Spleen (tissue), 11 donors: ENCODE data around the gene ASXL3. TPM values are rescaled to one million over a fixed set of nuclear protein-coding genes. Genes with fewer than 3 reads are reported as not detected.

Source experiments
- DNase-seq: peaks from one replicate; pipeline ENCODE4 v3.0.0-alpha.2; 2020
- H3K27ac ChIP-seq, 8 donors: fragments of 200-600 bp; sonication (generic) in 7 of 8; 1 replicate in 4 of 8; 2 replicates in 4 of 8; pipeline versions ENCODE4 v1.5.0 to v1.8.0; 2016 to 2021; ENCODE audit warnings: inconsistent platforms in 4 of 8, mild to moderate bottlenecking in 4 of 8, moderate library complexity in 1 of 8
- H3K27me3 ChIP-seq, 7 donors: fragments of 200-600 bp; sonication (generic) in 6 of 7; replicated peaks in 1 of 7; 1 replicate in 4 of 7; 2 replicates in 3 of 7; pipeline versions ENCODE4 v1.5.0 to v1.8.0; 2016 to 2021; ENCODE audit warnings: inconsistent platforms in 3 of 7, mild to moderate bottlenecking in 1 of 7
- H3K36me3 ChIP-seq, 6 donors: fragments of 200-600 bp; sonication (generic) in 5 of 6; 1 replicate in 4 of 6; 2 replicates in 2 of 6; pipeline versions ENCODE4 v1.5.0 to v1.8.0; 2016 to 2021; ENCODE audit warnings: inconsistent platforms in 2 of 6
- H3K4me1 ChIP-seq, 6 donors: fragments of 200-600 bp; sonication (generic) in 5 of 6; 1 replicate in 3 of 6; 2 replicates in 3 of 6; pipeline versions ENCODE4 v1.5.0 to v1.8.0; 2016 to 2021; ENCODE audit warnings: inconsistent platforms in 3 of 6
- H3K4me3 ChIP-seq, 8 donors: fragments of 200-600 bp; sonication (generic) in 7 of 8; 1 replicate in 4 of 8; 2 replicates in 4 of 8; pipeline versions ENCODE4 v1.5.0 to v1.8.0; 2016 to 2021; ENCODE audit warnings: inconsistent platforms in 4 of 8, mild to moderate bottlenecking in 4 of 8, moderate library complexity in 2 of 8
- H3K9me3 ChIP-seq, 8 donors: fragments of 200-600 bp; sonication (generic) in 7 of 8; 1 replicate in 4 of 8; 2 replicates in 4 of 8; pipeline versions ENCODE4 v1.5.0 to v1.8.0; 2016 to 2021; ENCODE audit warnings: inconsistent platforms in 4 of 8
- POLR2A ChIP-seq, 3 donors: fragments of 450-650 bp; IDR thresholded peaks; one replicate each; pipeline ENCODE4 v1.5.1; 2017; ENCODE audit warnings: antibody characterized with exemption in 3 of 3, mild to moderate bottlenecking in 1 of 3
- POLR2AphosphoS5 ChIP-seq, 3 donors: sonication (generic); formaldehyde crosslinking; IDR thresholded peaks; one replicate each; pipeline ENCODE4 v1.5.1; 2017; ENCODE audit warnings: antibody characterized with exemption in 3 of 3
- WGBS, 5 donors: extraction: QIAGEN DNeasy Blood & Tissue Kit in 3 of 5; methylation state at CpG; one replicate each; pipeline versions ENCODE4 v1.1.5 to v1.1.7; 2013 to 2018; 5-methylcytosine and 5-hydroxymethylcytosine counted together
- intact Hi-C: fragments of 100-400 bp; cut with DNase I; formaldehyde crosslinking; loops from one replicate; pipeline ENCODE4 v1.15.0; 2023; ENCODE audit warnings: low total_unique reads
- polyA plus RNA-seq, 3 donors: library from polyadenylated mRNA; stranded (reverse); fragments of 200-250 nt; gene quantifications; one replicate each; pipeline ENCODE4 v1.2.1, GENCODE V29; 2013
- total RNA-seq, 7 donors: library from RNA; depleted of rRNA in 3 of 7; stranded (reverse); fragments of >200 nt in 3 of 7; fragmentation: NEBNext Ultra II Directional in 4 of 7; extraction: Animal tissue kit (Norgen Biotek cat#: 25700) in 4 of 7; gene quantifications; one replicate each; pipeline versions ENCODE4 v1.1.0 to v1.2.1, GENCODE V29; 2016 to 2021
- TF ChIP-seq, protein P1 (sequence below), 11 experiments: fragments of 200-600 bp in 7 of 11; fragments of 450-650 bp in 4 of 11; sonication (generic) in 4 of 11; IDR thresholded peaks in 8 of 11; conservative IDR thresholded peaks in 3 of 11; 1 replicate in 7 of 11; 2 replicates in 4 of 11; pipeline versions ENCODE4 v1.4.0 to v1.8.0; 2016 to 2021; ENCODE audit warnings: antibody characterized with exemption in 11 of 11, inconsistent platforms in 4 of 11, mild to moderate bottlenecking in 1 of 11
- donor health status: healthy with polysubstance abuse.
- donor health status: DM: no; HTN: no; CAD: no; lungs with moderate emphysema.
- donor health status: DM: no; HTN: no; CAD: no.
- donor health status: Bipolar disorder and iron deficiency.
- donor health status: healthy.
- donor health status: DM: no; HTN: no; CAD: no.
- donor health status: DM: yes; HTN: yes; CAD: no.

ASXL3 gene
- total and polyA plus RNA-seq, 10 donors: 0.02 to 3.5 (median 0.76) TPM

DNA sequence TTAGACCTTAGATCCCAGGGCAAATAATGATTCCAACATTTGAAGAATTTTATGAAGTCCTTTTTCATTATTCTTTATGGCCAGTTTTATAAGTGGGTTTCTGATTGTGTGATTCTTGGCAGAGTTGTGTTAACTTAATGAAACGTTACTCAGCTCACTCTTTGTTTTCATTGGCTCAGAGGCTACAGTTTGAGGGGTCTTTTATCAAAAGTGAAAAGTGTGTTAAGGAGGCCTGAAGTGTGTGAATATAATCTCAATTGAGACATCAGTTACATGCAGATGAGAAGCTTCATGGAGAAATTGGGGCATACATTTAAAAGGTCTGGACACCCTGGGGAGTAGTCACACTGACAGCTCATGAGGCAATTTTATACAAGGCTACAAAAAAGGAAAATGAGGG lies 74.6 kb downstream of the ASXL3 start:
- no peak for DNase-seq
- Histone ChIP-seq H3K4me3 (no peak overlapping the region), H3K27me3 (no peaks in the 10 kb centered on the region), H3K27ac (no peak overlapping the region), H3K4me1 (no peaks in the 10 kb centered on the region), H3K36me3 (no peaks in the 10 kb centered on the region), H3K9me3 (no peaks in the 10 kb centered on the region)
- intact Hi-C loops: no loop called here
- WGBS, 5 donors: 48 to 59% (median 53%) methylated on average over 1 of the region's 1 CpG
- TF ChIP-seq, protein P1, sequence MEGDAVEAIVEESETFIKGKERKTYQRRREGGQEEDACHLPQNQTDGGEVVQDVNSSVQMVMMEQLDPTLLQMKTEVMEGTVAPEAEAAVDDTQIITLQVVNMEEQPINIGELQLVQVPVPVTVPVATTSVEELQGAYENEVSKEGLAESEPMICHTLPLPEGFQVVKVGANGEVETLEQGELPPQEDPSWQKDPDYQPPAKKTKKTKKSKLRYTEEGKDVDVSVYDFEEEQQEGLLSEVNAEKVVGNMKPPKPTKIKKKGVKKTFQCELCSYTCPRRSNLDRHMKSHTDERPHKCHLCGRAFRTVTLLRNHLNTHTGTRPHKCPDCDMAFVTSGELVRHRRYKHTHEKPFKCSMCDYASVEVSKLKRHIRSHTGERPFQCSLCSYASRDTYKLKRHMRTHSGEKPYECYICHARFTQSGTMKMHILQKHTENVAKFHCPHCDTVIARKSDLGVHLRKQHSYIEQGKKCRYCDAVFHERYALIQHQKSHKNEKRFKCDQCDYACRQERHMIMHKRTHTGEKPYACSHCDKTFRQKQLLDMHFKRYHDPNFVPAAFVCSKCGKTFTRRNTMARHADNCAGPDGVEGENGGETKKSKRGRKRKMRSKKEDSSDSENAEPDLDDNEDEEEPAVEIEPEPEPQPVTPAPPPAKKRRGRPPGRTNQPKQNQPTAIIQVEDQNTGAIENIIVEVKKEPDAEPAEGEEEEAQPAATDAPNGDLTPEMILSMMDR (IDR thresholded peaks at IDR 0.05 in 8 of 11, conservative IDR thresholded peaks at IDR 0.05 in 3 of 11): no peak
- TF ChIP-seq POLR2AphosphoS5 (IDR thresholded peaks at IDR 0.05) (no peak), POLR2A (IDR thresholded peaks at IDR 0.05) (no peak)

DNA sequence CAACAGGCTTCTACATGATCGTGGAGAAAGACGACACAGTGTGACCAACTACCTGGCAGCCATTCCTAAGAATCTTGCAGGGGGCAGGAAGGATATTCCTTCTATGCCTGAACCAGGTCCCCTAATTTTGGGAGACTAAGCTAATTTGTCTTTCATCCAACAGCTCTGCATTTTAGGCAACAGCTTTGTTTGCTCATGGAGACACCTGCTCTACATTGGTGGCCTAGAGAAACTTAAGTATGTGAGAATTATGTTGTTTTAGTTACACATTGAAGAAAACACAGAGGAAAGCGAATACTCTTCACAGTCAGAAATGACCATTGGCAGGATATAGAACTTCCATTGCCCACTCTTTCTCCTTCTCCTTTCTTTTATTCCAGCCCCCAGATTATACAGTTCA lies 75.2 kb downstream of the ASXL3 start:
- no peak for DNase-seq
- no peaks in the 10 kb centered on the region for H3K4me1 ChIP-seq
- no peak overlapping the region for H3K27ac ChIP-seq
- intact Hi-C loops: no loop called here
- no peak for TF ChIP-seq POLR2A (IDR thresholded peaks at IDR 0.05)
- TF ChIP-seq POLR2AphosphoS5 (IDR thresholded peaks at IDR 0.05): no peak
- TF ChIP-seq, protein P1 (IDR thresholded peaks at IDR 0.05 in 8 of 11, conservative IDR thresholded peaks at IDR 0.05 in 3 of 11): no peak
- WGBS, 5 donors: 67 to 91% (median 76%) methylated on average over 3 of the region's 3 CpGs
- H3K36me3 ChIP-seq: no peaks in the 10 kb centered on the region
- no peaks in the 10 kb centered on the region for H3K9me3 ChIP-seq
- H3K27me3 ChIP-seq: no peaks in the 10 kb centered on the region
- no peak overlapping the region for H3K4me3 ChIP-seq

DNA sequence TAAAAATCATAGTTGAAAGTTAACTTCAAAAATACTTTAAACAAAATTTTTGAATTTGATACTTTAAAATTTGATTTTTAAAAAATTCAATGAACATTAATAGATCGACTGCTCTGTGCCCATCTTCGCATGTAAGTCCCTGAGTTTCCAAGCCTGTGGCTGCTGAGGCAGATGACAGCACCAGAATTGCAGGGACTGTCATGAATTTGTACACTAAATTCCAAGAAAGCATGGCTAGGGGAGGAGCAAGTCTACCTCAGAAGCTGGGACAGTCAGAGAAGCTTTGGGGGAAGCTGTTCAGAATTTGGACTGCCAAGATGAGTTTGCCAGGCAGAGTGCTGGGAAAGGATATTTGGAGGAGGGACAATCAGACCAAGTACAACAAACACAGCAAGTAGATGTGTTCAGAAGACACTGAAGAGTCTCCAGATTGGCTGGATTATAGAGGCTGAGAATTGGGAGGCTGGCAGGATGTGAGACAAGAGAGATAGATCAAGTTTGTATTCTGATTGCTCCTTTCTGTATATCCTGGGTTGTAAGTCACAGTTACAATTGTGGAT lies 79.0 kb downstream of the ASXL3 start:
- Histone ChIP-seq H3K4me1 (no peaks in the 10 kb centered on the region), H3K36me3 (no peaks in the 10 kb centered on the region), H3K27me3 (no peaks in the 10 kb centered on the region), H3K4me3 (no peak overlapping the region), H3K9me3 (no peaks in the 10 kb centered on the region), H3K27ac (no peak overlapping the region)
- WGBS, 5 donors: 34 to 86% (median 71%) methylated on average over 2 of the region's 2 CpGs
- no peak for DNase-seq
- TF ChIP-seq POLR2A (IDR thresholded peaks at IDR 0.05) (no peak), POLR2AphosphoS5 (IDR thresholded peaks at IDR 0.05) (no peak)
- TF ChIP-seq, protein P1 (IDR thresholded peaks at IDR 0.05 in 8 of 11, conservative IDR thresholded peaks at IDR 0.05 in 3 of 11): no peak
- intact Hi-C loops: no loop called here

DNA sequence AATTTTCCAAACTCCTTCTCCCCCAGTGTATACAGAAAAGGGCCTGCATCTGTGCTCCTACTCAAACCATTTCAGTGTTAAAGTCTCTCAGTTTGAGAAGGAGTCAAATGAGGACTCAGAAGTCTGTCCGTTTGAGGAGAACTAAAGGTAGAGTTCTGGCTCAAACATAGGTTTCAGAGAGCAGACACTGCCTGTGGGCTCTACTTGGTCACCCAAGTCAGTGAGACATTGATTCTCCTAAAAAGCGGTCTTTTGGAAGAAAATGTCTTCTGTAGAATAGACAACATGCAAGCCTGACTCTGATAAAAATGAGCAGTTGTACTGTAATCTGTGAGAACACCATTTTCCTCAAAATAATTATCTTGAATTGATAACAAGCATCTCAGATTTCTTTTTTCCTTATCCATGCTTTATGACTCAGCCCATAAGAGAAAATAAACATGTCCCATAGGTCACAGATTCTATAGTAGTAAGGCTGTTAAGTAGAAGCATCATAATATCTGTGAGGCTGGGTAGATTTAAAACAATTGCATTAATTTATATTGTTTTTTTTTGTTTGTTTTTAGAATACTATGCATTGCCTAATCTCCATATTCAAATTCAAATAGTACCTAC lies 82.8 kb downstream of the ASXL3 start:
- Histone ChIP-seq H3K36me3 (no peaks in the 10 kb centered on the region), H3K27ac (no peak overlapping the region), H3K9me3 (no peaks in the 10 kb centered on the region), H3K4me3 (no peak overlapping the region), H3K27me3 (no peaks in the 10 kb centered on the region), H3K4me1 (no peaks in the 10 kb centered on the region)
- WGBS, 5 donors: 64 to 71% (median 69%) methylated on average over 2 of the region's 2 CpGs
- intact Hi-C loops: no loop called here
- no peak for TF ChIP-seq POLR2AphosphoS5 (IDR thresholded peaks at IDR 0.05)
- no peak for TF ChIP-seq POLR2A (IDR thresholded peaks at IDR 0.05)
- TF ChIP-seq, protein P1 (IDR thresholded peaks at IDR 0.05 in 8 of 11, conservative IDR thresholded peaks at IDR 0.05 in 3 of 11): no peak
- no peak for DNase-seq
